T47D (cell line): ENCODE measurements around the gene DBT.
"Not testable (repeated sequence)": the region's sequence is repeated elsewhere in the genome, so short reads cannot be mapped to it uniquely, and the experiment has no call there.

ENCODE experiments used
- DNase-seq, 2 experiments: peaks; one replicate each; pipeline versions ENCODE4 v3.0.0 to v3.0.0-alpha.2; 2011 to 2012; ENCODE audit warnings: low read depth in 1 of 2, low spot score in 1 of 2
- JUND ChIP-seq: IDR thresholded peaks from 2 replicates; pipeline ENCODE4 v1.6.1; 2012; ENCODE audit warnings: low read depth
- in situ Hi-C: cut with HindIII; loops from 2 replicates; pipeline ENCODE4 v1.10.0; 2016; ENCODE audit warnings: low sequenced_read_pairs, low pct_unique_long_range_greater_than_20kb

The DBT gene

DNA sequence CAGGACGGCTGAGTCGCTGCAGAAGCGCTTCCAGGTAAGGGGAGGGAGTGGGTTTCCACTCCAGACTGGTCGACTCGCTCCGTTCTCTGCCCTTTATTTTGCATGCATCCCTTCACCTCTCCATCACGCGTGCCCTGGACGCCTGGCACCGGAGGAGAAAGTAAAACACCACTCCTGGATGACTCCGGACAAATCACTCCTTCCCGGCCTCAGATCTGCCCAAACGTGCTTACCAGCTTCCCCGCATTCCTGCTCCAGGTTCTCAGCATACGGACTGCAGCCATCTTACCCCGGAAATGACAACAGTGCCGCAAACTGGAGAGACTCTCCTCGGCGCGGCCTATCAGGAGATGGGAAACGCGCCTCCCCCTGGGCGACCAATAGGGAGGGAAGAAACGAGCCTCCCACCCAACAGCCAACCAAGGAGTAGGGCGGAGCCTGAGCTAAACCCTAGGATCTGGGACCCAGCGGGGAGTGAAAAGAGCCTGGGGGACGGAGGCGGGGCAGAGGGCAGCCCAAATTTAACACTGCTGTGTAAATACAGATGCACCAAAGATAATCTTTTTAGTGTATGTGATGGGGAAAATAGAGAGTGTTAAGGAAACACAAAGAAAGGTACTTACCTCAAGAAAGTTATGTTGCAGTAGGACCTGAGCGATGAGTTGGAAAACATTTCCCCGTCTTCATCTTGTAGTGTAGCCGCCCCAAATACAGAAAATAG is at the start of gene DBT:
DBT (minus strand) TSS at position 298 of the 721 bp plus-strand sequence; CDS start at position 284, 14 bp downstream.
- DNase-seq, result peak; percentile 78 to 94
- in situ Hi-C loops, result no loop called here
- no peak for TF ChIP-seq JUND

DNA sequence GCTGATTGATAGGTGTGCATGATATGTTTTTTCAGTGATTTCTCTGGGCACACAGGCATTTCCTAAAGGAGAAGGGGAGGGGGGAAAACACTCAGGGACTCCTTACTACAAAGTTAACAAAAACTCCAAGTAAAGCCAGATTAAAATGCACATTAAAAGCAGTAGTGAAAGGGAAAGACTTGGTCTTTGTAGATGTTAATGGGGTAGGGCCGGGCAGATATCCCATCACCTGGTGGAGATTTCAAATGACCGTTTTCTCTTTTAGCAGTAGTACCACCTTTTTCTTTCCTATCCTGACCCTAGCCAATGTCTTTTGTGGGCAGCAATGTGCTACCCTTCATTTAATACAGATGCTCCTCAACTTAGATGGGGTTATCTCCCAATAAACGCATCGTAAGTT is 48.9 kb upstream of the DBT start:
- no peak for DNase-seq
- in situ Hi-C loops, result no loop called here
- no peak for TF ChIP-seq JUND

DNA sequence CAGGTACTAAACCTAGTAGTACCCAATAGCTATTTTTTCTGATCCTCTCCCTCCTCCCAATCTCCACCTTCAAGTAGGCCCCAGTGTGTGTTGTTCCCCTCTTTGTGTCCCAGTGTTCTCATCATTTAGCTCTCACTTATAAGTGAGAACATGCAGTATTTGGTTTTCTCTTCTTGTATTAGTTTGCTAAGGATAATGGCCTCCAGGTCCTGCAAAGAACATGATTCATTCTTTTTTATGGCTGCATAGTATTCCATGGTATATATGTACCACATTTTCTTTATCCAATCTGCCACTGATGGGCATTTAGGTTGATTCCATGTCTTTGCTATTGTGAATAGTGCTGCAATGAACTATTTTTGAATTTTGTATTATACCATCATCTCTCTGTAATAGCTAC is 47.4 kb upstream of the DBT start:
- in situ Hi-C loops, result not testable (repeated sequence)

DNA sequence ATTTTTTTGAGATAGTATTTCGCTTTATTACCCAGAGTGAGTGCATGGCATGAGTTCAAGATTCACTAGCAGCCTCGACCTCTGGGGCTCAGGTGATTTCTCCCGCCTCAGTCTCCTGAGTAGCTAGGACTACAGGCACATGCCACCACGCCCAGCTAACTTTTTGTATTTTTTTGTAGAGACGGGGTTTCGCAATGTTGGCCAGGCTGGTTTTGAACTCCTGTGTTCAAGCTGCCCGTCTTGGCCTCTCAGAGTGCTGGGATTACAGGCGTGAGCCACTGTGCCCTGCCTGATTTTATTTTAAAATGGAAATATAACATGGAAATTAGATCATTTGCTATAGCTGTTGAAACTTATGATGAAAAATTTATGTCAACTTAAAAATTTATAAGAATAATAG is 46.5 kb upstream of the DBT start:
- TF ChIP-seq JUND, result no peak
- no peak for DNase-seq
- in situ Hi-C loops, result no loop called here

More for the DNA sequence above, 47.4 kb upstream of the DBT start:
- not testable (repeated sequence) for DNase-seq

DNA sequence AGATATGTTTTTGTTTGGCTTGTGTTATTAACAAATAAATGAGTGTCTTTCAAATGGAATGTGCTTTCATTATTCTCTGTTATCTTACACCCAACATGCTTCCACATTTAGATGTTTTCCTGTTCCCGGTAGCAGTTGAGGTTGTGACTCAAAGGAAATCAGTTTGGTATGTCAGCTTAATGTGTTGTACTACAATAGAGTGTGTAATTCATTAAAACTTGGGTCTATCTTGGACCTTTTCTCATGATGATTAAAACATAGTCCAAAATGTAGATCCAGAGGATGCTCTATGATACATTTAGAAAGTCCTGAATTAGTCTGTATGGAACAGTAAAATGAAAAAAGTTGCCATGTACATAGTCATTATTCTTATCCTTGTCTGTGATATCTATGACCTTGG is 43.1 kb upstream of the DBT start:
- no peak for TF ChIP-seq JUND
- DNase-seq, result no peak
- in situ Hi-C loops, result no loop called here

DNA sequence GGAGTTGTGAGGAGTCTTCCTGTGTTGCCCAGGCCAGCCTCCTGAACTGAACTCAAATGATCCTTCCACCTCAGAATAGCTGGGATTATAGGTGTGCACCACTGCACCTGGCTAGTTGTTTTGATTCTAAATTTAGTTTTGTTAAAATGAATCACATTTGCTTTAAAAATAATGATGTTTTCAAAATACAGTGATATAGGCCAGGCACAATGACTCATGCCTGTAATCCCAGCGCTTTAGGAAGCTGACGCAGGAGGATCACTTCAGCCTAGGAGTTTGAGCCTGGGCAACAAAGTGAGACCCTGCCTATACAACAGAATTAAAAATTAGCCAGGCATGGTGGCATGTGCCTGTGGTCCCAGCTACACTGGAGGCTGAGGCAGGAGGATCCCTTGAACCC is 40.7 kb upstream of the DBT start:
- no peak for TF ChIP-seq JUND
- in situ Hi-C loops, result no loop called here
- DNase-seq, result no peak

DNA sequence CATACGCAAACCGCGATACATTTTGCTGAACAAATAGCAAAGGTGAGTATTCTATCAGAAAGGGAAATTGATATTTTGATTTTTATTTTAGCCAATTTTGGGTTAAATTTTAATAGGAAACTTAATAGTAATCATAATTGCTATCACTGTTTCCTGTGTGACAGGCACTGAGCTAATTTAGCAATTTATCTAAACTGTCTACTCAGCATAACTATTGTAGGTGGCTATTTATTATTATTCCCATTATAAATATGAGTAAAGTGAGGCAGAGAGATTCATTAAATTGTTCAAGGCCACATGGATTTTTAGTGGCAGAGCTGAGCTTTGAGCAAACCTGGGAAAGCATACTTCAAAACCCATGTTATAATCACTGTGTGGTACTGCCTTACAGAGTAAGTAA is 37.5 kb upstream of the DBT start:
- TF ChIP-seq JUND, result no peak
- in situ Hi-C loops, result no loop called here
- DNase-seq, result no peak

DNA sequence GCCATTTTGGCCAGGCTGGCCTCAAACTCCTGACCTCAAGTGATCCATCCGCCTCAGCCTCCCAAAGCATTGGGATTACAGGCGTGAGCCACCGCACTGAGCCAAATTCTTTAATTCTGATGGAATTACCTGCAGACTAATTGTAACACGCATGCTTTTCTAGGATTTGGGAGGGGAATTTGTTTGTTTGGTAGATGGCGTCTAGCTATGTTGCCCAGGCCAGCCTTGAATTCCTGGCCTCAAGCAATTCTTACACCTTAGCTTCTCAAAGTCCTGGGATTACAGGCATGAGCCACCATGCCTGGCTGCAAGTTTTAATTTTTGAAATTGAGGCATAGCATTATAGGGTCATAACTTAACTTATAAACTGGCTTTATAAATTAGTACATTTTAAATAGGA is 35.0 kb upstream of the DBT start:
- in situ Hi-C loops, result no loop called here
- no peak for DNase-seq
- TF ChIP-seq JUND, result no peak

DNA sequence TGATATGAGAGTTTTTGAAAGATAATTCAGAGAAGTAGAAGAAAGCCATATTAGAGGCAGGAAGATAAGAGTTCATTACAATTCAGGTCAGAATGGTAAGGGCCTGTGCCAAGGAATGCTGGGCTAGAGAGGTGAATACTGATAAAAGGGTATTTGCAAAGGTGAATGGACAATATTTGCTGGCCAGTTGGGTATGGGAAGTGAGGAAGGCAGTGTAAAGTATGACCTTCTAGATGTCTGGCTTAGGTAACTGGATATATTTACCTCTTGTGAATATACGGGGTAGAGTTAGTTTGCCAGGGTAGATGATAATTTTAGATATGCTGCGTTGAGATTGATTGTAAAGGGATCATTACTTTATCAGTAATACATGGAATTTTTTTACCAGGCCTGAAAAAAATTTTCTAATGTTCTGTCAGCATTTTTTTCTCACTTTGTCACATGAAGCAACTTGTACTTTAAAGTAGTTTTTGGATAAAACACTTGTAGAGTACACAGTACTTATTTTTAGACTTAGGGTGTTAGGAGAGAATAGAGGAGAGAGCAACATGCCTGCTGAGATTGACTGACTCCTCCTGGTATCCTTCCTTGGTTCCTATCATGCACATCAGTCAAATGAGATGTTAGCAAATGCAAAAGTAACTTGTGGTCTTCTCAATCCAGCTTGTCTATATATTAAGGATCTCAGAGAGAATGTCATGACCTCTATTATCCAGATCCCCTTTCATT is 30.5 kb upstream of the DBT start:
- in situ Hi-C loops, result no loop called here
- TF ChIP-seq JUND, result no peak
- no peak for DNase-seq

DNA sequence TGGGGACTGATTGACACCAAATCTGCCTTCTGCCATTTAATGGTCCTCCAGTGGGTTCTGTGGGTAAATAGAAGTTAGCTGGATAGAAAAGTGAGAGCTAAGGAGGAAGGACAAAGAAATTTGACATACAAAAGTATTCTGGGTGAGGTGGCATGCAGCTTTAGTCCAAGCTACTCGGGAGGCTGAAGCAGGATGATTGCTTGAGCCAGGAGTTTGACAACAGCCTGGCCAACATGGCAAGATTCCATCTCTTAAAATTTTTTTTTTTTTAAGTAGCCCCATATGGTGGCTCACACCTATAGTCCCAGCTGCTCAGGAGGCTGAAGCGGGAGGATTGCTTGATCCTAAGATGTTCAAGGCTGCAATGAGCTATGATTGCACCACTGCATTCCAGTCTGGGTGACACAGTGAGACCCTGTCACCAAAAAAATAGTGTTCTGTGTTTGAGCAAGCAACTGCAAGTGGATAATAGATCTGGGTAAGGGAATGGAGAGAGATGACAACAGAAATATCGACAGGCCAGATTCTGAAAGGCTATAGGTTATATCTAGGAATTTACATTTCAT is 29.8 kb upstream of the DBT start:
- in situ Hi-C loops, result no loop called here
- TF ChIP-seq JUND, result no peak
- DNase-seq, result no peak

DNA sequence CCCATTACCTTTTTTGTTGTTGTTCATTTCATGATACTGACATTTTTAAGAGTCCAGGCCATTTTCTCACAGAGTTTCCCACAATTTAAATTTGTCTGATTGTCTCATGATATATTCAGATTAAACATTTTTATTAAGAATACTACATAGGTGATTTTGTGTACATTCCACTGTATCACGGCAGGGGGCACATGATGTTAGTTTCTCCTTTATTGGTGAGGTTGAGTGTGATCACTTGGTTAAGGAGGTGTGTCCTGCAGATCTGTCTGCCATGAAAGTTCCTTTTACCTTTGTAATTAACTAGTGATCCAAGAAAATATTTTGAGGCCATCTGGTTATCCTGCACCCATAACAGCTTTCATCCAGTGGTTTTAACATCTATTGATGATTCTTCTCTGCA is 28.2 kb upstream of the DBT start:
- in situ Hi-C loops, result no loop called here
- TF ChIP-seq JUND, result no peak
- peak in 1 of 2 experiments; percentile 12 for DNase-seq

DNA sequence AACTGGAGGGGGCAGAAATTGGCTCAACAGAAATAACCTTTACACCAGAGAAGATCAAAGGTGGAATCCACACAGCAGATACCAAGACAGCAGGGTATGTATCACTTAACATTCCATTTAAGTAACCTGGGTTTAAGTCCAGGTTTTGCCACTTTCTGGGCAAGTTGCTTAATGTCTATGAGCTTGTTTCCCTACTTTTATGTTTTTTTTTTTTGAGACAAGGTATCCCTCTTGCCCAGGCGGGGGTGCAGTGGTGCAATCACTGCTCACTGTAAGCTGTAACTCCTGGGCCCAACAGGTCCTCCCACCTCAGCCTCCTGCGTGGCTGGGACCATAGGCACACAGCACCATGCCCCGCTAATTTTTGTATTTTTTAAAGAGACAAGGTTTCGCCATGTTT is 18.6 kb upstream of the DBT start:
- in situ Hi-C loops, result no loop called here
- no peak for DNase-seq
- no peak for TF ChIP-seq JUND

DNA sequence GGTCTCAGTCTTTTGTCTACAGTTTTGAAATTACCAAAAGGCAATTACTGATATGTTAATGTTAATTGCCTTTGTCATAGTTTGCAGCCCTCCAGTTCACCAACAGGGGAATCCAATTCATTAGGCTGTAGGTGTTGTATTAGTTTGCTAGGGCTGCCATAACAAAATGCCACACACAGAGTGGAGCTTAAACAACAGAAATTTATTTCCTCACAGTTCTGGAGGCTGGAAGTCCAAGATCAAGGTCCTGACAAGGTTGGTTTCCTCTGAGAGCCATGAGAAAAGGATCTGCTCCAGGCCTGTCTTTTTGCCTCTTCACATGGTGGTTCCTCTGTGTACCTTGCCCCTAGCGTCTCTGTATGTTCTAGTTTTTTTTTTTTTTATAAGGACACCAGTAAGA is 17.6 kb upstream of the DBT start:
- in situ Hi-C loops, result no loop called here
- DNase-seq, result no peak
- TF ChIP-seq JUND, result no peak
